Measurements from ENCODE around the gene VPS33B.

Gene VPS33B

GRCh38 chr15:90955624-90956273, 66.6 kb downstream of the VPS33B start:
- no peak for TF ChIP-seq ZFX (IDR thresholded peaks at IDR 0.05; ENCODE audit: borderline replicate concordance)
- no peak for TF ChIP-seq CTCF (IDR thresholded peaks at IDR 0.05)

GRCh38 chr15:90954712-90955623, 67.4 kb downstream of the VPS33B start, which contains the start of gene RCCD1:
Gene RCCD1, plus strand, starts transcription at chr15:90954884. Its CDS starts 1,851 bp downstream, at chr15:90956735.
- H3K27ac ChIP-seq: peak within 1 kb of the TSS; percentile 57

More at GRCh38 chr15:90955624-90956273, 66.6 kb downstream of the VPS33B start:
- peak overlapping the region; percentile 57 for H3K27ac ChIP-seq

GRCh38 chr15:90953947-90954711, 68.3 kb downstream of the VPS33B start:
- H3K27ac ChIP-seq: no peak overlapping the region
- TF ChIP-seq ZFX (IDR thresholded peaks at IDR 0.05; ENCODE audit: borderline replicate concordance) (no peak), CTCF (IDR thresholded peaks at IDR 0.05) (no peak)

More at GRCh38 chr15:90954712-90955623, 67.4 kb downstream of the VPS33B start, which contains the start of gene RCCD1:
- TF ChIP-seq ZFX (IDR thresholded peaks at IDR 0.05; ENCODE audit: borderline replicate concordance) (no peak), CTCF (IDR thresholded peaks at IDR 0.05) (no peak)

GRCh38 chr15:90952901-90953677, 69.3 kb downstream of the VPS33B start:
- no peak for TF ChIP-seq CTCF (IDR thresholded peaks at IDR 0.05)
- TF ChIP-seq ZFX (IDR thresholded peaks at IDR 0.05; ENCODE audit: borderline replicate concordance): no peak
- H3K27ac ChIP-seq: no peak overlapping the region

- H3K27ac ChIP-seq: no peak overlapping the region
- TF ChIP-seq CTCF (IDR thresholded peaks at IDR 0.05) (no peak), ZFX (IDR thresholded peaks at IDR 0.05; ENCODE audit: borderline replicate concordance) (no peak)
Measured at GRCh38 chr15:90950676-90951075, 71.7 kb downstream of the VPS33B start.

GRCh38 chr15:90949979-90950675, 72.3 kb downstream of the VPS33B start:
- no peak overlapping the region for H3K27ac ChIP-seq
- TF ChIP-seq ZFX (IDR thresholded peaks at IDR 0.05; ENCODE audit: borderline replicate concordance) (no peak), CTCF (IDR thresholded peaks at IDR 0.05) (no peak)

Measured in 22Rv1 (cell line).